Measurements from ENCODE around the gene TLE6. TPM values are rescaled to one million over a fixed set of nuclear protein-coding genes. Genes with fewer than 3 reads are reported as not detected.

The TLE6 gene
- total and polyA plus RNA-seq, 2 of the 13 experiments (the other 11 are each of a cell fraction or from before 2014, with no cell fraction given): 0.24 to 5.5 TPM

- no peak for TF ChIP-seq MLX (CRISPR knock-in tag; IDR thresholded peaks at IDR 0.05)
- TF ChIP-seq REL (CRISPR knock-in tag; conservative IDR thresholded peaks at IDR 0.05): peak; percentile 78; the same call in 1 of the 2 replicates
- no peak for TF ChIP-seq IRX3 (CRISPR knock-in tag; IDR thresholded peaks at IDR 0.05; ENCODE audit: borderline replicate concordance, low read depth)
- TF ChIP-seq ZNF468 (CRISPR knock-in tag; IDR thresholded peaks at IDR 0.05): peak; percentile 31; the same call in 1 of the 2 replicates
- no peak for TF ChIP-seq ZNF205 (CRISPR knock-in tag; IDR thresholded peaks at IDR 0.05)
- peak; percentile 94 for TF ChIP-seq CHD4 (IDR thresholded peaks at IDR 0.05; ENCODE audit: borderline replicate concordance, low read length)
- peak; percentile 81 for TF ChIP-seq AKAP8 (CRISPR knock-in tag; IDR thresholded peaks at IDR 0.05)
- peak; percentile 77; the same call in 1 of the 2 replicates for TF ChIP-seq MXD3 (CRISPR knock-in tag; IDR thresholded peaks at IDR 0.05)
- TF ChIP-seq PTBP1 (IDR thresholded peaks at IDR 0.05; ENCODE audit: low read depth, low read length, poor library complexity, severe bottlenecking): no peak
- peak; percentile 99 for TF ChIP-seq NFYC (CRISPR knock-in tag; IDR thresholded peaks at IDR 0.05)
- TF ChIP-seq ZNF430 (CRISPR knock-in tag; IDR thresholded peaks at IDR 0.05): peak; percentile 63; the same call in 1 of the 2 replicates
- TF ChIP-seq PCBP2 (optimal IDR thresholded peaks at IDR 0.05; ENCODE audit: low read depth, low read length, poor library complexity, severe bottlenecking): no peak
- TF ChIP-seq MED1 (CRISPR knock-in tag; IDR thresholded peaks at IDR 0.05): peak; percentile 54
- TF ChIP-seq ZNF776 (CRISPR knock-in tag; IDR thresholded peaks at IDR 0.05): 0 out of 2 replicates have a peak, but pooled peaks have one; percentile 52
- no peak for TF ChIP-seq EP300 (IDR thresholded peaks at IDR 0.05; ENCODE audit: low read depth in 2 of 2, low read length in 2 of 2)
- no peak for TF ChIP-seq EP300 (CRISPR knock-in tag; IDR thresholded peaks at IDR 0.05; ENCODE audit: borderline replicate concordance)
- TF ChIP-seq ZNF619 (CRISPR knock-in tag; IDR thresholded peaks at IDR 0.05): 0 out of 2 replicates have a peak, but pooled peaks have one; percentile 27
- TF ChIP-seq, protein P1, sequence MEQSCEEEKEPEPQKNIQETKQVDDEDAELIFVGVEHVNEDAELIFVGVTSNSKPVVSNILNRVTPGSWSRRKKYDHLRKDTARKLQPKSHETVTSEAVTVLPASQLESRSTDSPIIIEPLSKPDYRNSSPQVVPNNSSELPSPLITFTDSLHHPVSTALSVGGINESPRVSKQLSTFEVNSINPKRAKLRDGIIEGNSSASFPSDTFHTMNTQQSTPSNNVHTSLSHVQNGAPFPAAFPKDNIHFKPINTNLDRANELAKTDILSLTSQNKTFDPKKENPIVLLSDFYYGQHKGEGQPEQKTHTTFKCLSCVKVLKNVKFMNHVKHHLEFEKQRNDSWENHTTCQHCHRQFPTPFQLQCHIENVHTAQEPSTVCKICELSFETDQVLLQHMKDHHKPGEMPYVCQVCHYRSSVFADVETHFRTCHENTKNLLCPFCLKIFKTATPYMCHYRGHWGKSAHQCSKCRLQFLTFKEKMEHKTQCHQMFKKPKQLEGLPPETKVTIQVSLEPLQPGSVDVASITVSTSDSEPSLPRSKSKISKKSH (CRISPR knock-in tag; IDR thresholded peaks at IDR 0.05; ENCODE audit: borderline replicate concordance): no peak
- peak; percentile 96 for TF ChIP-seq MTA1 (CRISPR knock-in tag; IDR thresholded peaks at IDR 0.05; ENCODE audit: borderline replicate concordance)
- TF ChIP-seq CEBPB (IDR thresholded peaks at IDR 0.05; ENCODE audit: borderline replicate concordance, low read depth, low read length): no peak
- no peak for TF ChIP-seq ZZZ3 (CRISPR knock-in tag; IDR thresholded peaks at IDR 0.05; ENCODE audit: borderline replicate concordance)
- TF ChIP-seq MEIS2 (CRISPR knock-in tag; IDR thresholded peaks at IDR 0.05): 0 out of 2 replicates have a peak, but pooled peaks have one; percentile 39
- TF ChIP-seq ISL2 (CRISPR knock-in tag; IDR thresholded peaks at IDR 0.05): peak; percentile 37; the same call in 1 of the 2 replicates
- TF ChIP-seq, protein P2, sequence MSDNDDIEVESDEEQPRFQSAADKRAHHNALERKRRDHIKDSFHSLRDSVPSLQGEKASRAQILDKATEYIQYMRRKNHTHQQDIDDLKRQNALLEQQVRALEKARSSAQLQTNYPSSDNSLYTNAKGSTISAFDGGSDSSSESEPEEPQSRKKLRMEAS (IDR thresholded peaks at IDR 0.05): peak; percentile 82
- no peak for TF ChIP-seq MBD4 (IDR thresholded peaks at IDR 0.05; ENCODE audit: borderline replicate concordance, low read length)
- peak; percentile 87; the same call in 1 of the 2 replicates for TF ChIP-seq ZNF274 (CRISPR knock-in tag; IDR thresholded peaks at IDR 0.05)
- TF ChIP-seq NKX3-1 (CRISPR knock-in tag; IDR thresholded peaks at IDR 0.05): no peak
- peak; percentile 50; the same call in 1 of the 2 replicates for TF ChIP-seq ZSCAN31 (CRISPR knock-in tag; IDR thresholded peaks at IDR 0.05; ENCODE audit: low read depth)
- TF ChIP-seq ZNF253 (CRISPR knock-in tag; IDR thresholded peaks at IDR 0.05; ENCODE audit: borderline replicate concordance): no peak
These were observed 32.4 kb upstream of the TLE6 start, which contains the start of gene ZNF77 (continued) for GRCh38 chr19:2944775-2945574.

Measured in HepG2 (cell line).